K562 (cell line): ENCODE results near the gene C12orf43. TPM values are rescaled to one million over a fixed set of nuclear protein-coding genes. Genes with fewer than 3 reads are reported as not detected.

Experiments used
- ATAC-seq: fragments of 200-7000 bp; cut with Tn5 transposase; 3 replicates; pipeline ENCODE4 v1.9.1; 2020; ENCODE audit warnings: moderate library complexity
- BruUV-seq: library from RNA; stranded (reverse); fragments of 400-500 nt; replicated peaks from 2 replicates; lab custom pipeline; 2021; lab: Mats Ljungman, UMichigan
- CTCF ChIA-PET: fragments of 300-600 bp; formaldehyde crosslinking; extraction: SDS; loops from one replicate; lab custom pipeline; 2021; ENCODE audit warnings: low intra/inter-chr PET ratio; lab: Yijun Ruan, JAX
- POLR2A ChIA-PET: fragments of 300-600, 350-650 bp; sonication (Branson Sonifier 250); formaldehyde crosslinking; extraction: SDS; loops from one replicate; lab custom pipeline; 2021; ENCODE audit warnings: antibody characterized with exemption, inconsistent platforms; lab: Yijun Ruan, JAX
- DNase-seq, 4 experiments: peaks; one replicate each; pipeline versions ENCODE4 v3.0.0 to v3.0.0-alpha.2; 2011 to 2018; ENCODE audit warnings: low spot score in 3 of 4, mixed read lengths in 3 of 4; ENCODE audit errors: extremely low read depth in 1 of 4
- FAIRE-seq: peaks from 2 replicates; lab custom pipeline; 2011; peaks lifted over from hg19 to GRCh38; lab: Jason Lieb, UNC
- H2AFZ ChIP-seq: 2 replicates; pipeline ENCODE4 v1.6.0; 2011; ENCODE audit warnings: low read depth, low read length, control low read depth, inconsistent platforms
- H3K27ac ChIP-seq: fragments of 200-600 bp; 3 replicates; pipeline ENCODE4 v1.8.0; 2011; ENCODE audit warnings: low read depth, mild to moderate bottlenecking, control low read depth, inconsistent platforms, low read length, moderate library complexity, mixed read lengths; ENCODE audit errors: extremely low read depth
- H3K27me3 ChIP-seq, 2 experiments: fragments of 300-600 bp in 1 of 2; 2 replicates in 1 of 2; 3 replicates in 1 of 2; pipeline versions ENCODE4 v1.6.0 to v1.8.0; 2011; ENCODE audit warnings: inconsistent platforms in 2 of 2, low read length in 2 of 2, mild to moderate bottlenecking in 1 of 2, mixed read lengths in 1 of 2, moderate library complexity in 1 of 2; ENCODE audit not compliant: control insufficient read depth in 2 of 2, insufficient read depth in 2 of 2
- H3K36me3 ChIP-seq: fragments of 300-600 bp; 3 replicates; pipeline ENCODE4 v1.8.0; 2011; ENCODE audit warnings: mild to moderate bottlenecking, low read length, inconsistent platforms; ENCODE audit not compliant: control insufficient read depth, insufficient read depth
- H3K4me1 ChIP-seq, 2 experiments: fragments of 200-600 bp in 1 of 2; replicated peaks in 1 of 2; 2 replicates in 1 of 2; 3 replicates in 1 of 2; pipeline versions ENCODE4 v1.5.1 to v1.8.0; 2011; ENCODE audit warnings: inconsistent platforms in 2 of 2, low read length in 2 of 2, mild to moderate bottlenecking in 1 of 2, mixed read lengths in 1 of 2, moderate library complexity in 1 of 2; ENCODE audit not compliant: control insufficient read depth in 2 of 2, insufficient read depth in 2 of 2
- H3K4me2 ChIP-seq: 2 replicates; pipeline ENCODE4 v1.6.1; 2011; ENCODE audit warnings: low read length, control low read depth, inconsistent platforms, mixed read lengths; ENCODE audit not compliant: insufficient read depth
- H3K4me3 ChIP-seq: fragments of 200-600 bp; sonication (generic), shearing (Covaris generic); 2 replicates; pipeline ENCODE4 v1.5.1; 2016; ENCODE audit warnings: control low read depth, inconsistent platforms
- H3K79me2 ChIP-seq: fragments of 200-600 bp; 3 replicates; pipeline ENCODE4 v1.8.0; 2011; ENCODE audit warnings: low read length, inconsistent platforms; ENCODE audit not compliant: control insufficient read depth, insufficient read depth
- H3K9ac ChIP-seq, 2 experiments: 2 replicates each; pipeline versions ENCODE4 v1.6.0 to v1.6.1; 2011; ENCODE audit warnings: low read depth in 2 of 2, low read length in 2 of 2, control low read depth in 1 of 2, inconsistent platforms in 1 of 2, mild to moderate bottlenecking in 1 of 2, mixed read lengths in 1 of 2; ENCODE audit not compliant: insufficient read depth in 1 of 2
- H3K9me1 ChIP-seq: one replicate; pipeline ENCODE4 v1.6.0; 2011; ENCODE audit warnings: inconsistent platforms, mild to moderate bottlenecking, low read length, moderate library complexity; ENCODE audit not compliant: control insufficient read depth, insufficient read depth
- H3K9me3 ChIP-seq: replicated peaks from 2 replicates; pipeline ENCODE4 v1.5.1; 2011; ENCODE audit warnings: low read depth, low read length, inconsistent platforms; ENCODE audit not compliant: control insufficient read depth, insufficient read depth
- H4K20me1 ChIP-seq: replicated peaks from 2 replicates; pipeline ENCODE4 v1.6.1; 2011; ENCODE audit warnings: low read length, inconsistent platforms, mixed read lengths; ENCODE audit not compliant: control insufficient read depth, insufficient read depth
- ARID1B ChIP-seq: fragments of 450-650 bp; IDR thresholded peaks from 2 replicates; pipeline ENCODE4 v1.6.1; 2016; ENCODE audit warnings: antibody characterized with exemption, mild to moderate bottlenecking, inconsistent platforms
- CEBPB ChIP-seq: fragments of 450-650 bp; IDR thresholded peaks from 2 replicates; pipeline ENCODE4 v1.6.1; 2016; ENCODE audit warnings: missing genetic modification characterization, missing compliant biosample characterization
- CEBPG ChIP-seq, 3 experiments: fragments of 200-800 bp in 1 of 3; sonication (Bioruptor generic) in 1 of 3; sonication (generic) in 1 of 3; formaldehyde crosslinking in 1 of 3; IDR thresholded peaks in 2 of 3; conservative IDR thresholded peaks in 1 of 3; 2 replicates each; pipeline versions ENCODE4 v1.6.1 to v1.8.0; 2016 to 2022; ENCODE audit warnings: missing compliant biosample characterization in 2 of 3, missing genetic modification characterization in 2 of 3, mild to moderate bottlenecking in 1 of 3, missing genetic modification reagents in 1 of 3
- CREM ChIP-seq: IDR thresholded peaks from 2 replicates; pipeline ENCODE4 v1.6.1; 2014; ENCODE audit warnings: antibody characterized with exemption, low read depth
- CXXC5 ChIP-seq: fragments of 250-450 bp; sonication (Bioruptor Pico); IDR thresholded peaks from 2 replicates; pipeline ENCODE4 v1.8.0; 2022; ENCODE audit warnings: inconsistent platforms, mild to moderate bottlenecking, moderate library complexity
- ETV1 ChIP-seq: fragments of 450-650 bp; conservative IDR thresholded peaks from 2 replicates; pipeline ENCODE4 v1.6.1; 2016; ENCODE audit warnings: missing genetic modification characterization, control low read depth, low read depth, missing compliant biosample characterization
- FOXK1 ChIP-seq: sonication (generic); formaldehyde crosslinking; IDR thresholded peaks from 2 replicates; pipeline ENCODE4 v1.8.0; 2022; ENCODE audit warnings: missing genetic modification reagents, mild to moderate bottlenecking, borderline replicate concordance
- HDAC2 ChIP-seq: fragments of 450-650 bp; IDR thresholded peaks from 2 replicates; pipeline ENCODE4 v1.6.1; 2016; ENCODE audit warnings: mild to moderate bottlenecking
- IRF9 ChIP-seq: fragments of 450-650 bp; IDR thresholded peaks from 2 replicates; pipeline ENCODE4 v1.6.1; 2016; ENCODE audit warnings: missing biosample characterization, missing genetic modification characterization
- MBD1 ChIP-seq: fragments of 250-450 bp; sonication (Bioruptor Pico); IDR thresholded peaks from 2 replicates; pipeline ENCODE4 v1.8.0; 2022; ENCODE audit warnings: inconsistent platforms
- MTA3 ChIP-seq: fragments of 450-650 bp; formaldehyde crosslinking; IDR thresholded peaks from 2 replicates; pipeline ENCODE4 v1.6.1; 2017; ENCODE audit warnings: mild to moderate bottlenecking, borderline replicate concordance
- RAD21 ChIP-seq, 2 experiments: fragments of 250-450 bp in 1 of 2; fragments of 450-650 bp in 1 of 2; sonication (Bioruptor Pico) in 1 of 2; formaldehyde crosslinking in 1 of 2; IDR thresholded peaks in 1 of 2; conservative IDR thresholded peaks in 1 of 2; 2 replicates each; pipeline versions ENCODE4 v1.4.0 to v1.8.0; 2020 to 2022; ENCODE audit warnings: mild to moderate bottlenecking in 2 of 2, moderate library complexity in 1 of 2
- SOX6 ChIP-seq: fragments of 450-650 bp; IDR thresholded peaks from 2 replicates; pipeline ENCODE4 v1.6.1; 2014; ENCODE audit warnings: mild to moderate bottlenecking
- TFAP4 ChIP-seq: sonication (generic); formaldehyde crosslinking; IDR thresholded peaks from 2 replicates; pipeline ENCODE4 v1.8.0; 2022; ENCODE audit warnings: missing genetic modification reagents, mild to moderate bottlenecking, moderate library complexity, borderline replicate concordance
- THRB ChIP-seq: fragments of 450-650 bp; formaldehyde crosslinking; conservative IDR thresholded peaks from 2 replicates; pipeline ENCODE4 v1.4.0; 2022; ENCODE audit warnings: mild to moderate bottlenecking, missing genetic modification characterization
- WGBS: fragments of 100-300 bp; shearing (Covaris generic); methylation state at CpG from one replicate; pipeline ENCODE4 v1.1.6; 2016; ENCODE audit warnings: low coverage, mixed read lengths; ENCODE audit not compliant: insufficient coverage; ENCODE audit errors: missing lambda C conversion rate; 5-methylcytosine and 5-hydroxymethylcytosine counted together
- in situ Hi-C: fragments of 300-500 bp; cut with MboI; formaldehyde crosslinking; loops from 4 replicates; pipeline ENCODE4 v1.15.0; 2018; ENCODE audit warnings: inconsistent platforms, mixed read lengths
- intact Hi-C: fragments of 100-400 bp; cut with micrococcal nuclease; formaldehyde crosslinking; loops from 2 replicates; pipeline ENCODE4 v1.14.2; 2022
- polyA plus RNA-seq, 8 experiments: library from polyadenylated mRNA; depleted of rRNA in 4 of 8; stranded (reverse) in 5 of 8; unstranded in 3 of 8; fragments of >200 nt; fragmentation: Nextera tagmentation in 2 of 8; fragmentation: Illumina TruSeq in 1 of 8; extraction: Ambion mirVana in 2 of 8; extraction: Trizol in 1 of 8; gene quantifications; 2 replicates each; pipeline versions ENCODE4 v1.2.1 to v1.2.3, GENCODE V29; 2011 to 2014; ENCODE audit warnings: inconsistent platforms in 1 of 8, missing spikeins in 1 of 8
- total RNA-seq, 7 experiments: library from RNA; depleted of rRNA in 6 of 7; stranded (reverse); fragments of >200 nt in 6 of 7; fragmentation: Illumina TruSeq in 2 of 7; extraction: Trizol in 2 of 7; gene quantifications; 2 replicates each; pipeline versions ENCODE4 v1.2.1 to v1.2.3, GENCODE V29; 2011 to 2021; ENCODE audit warnings: low replicate concordance in 1 of 7

The C12orf43 gene
- total and polyA plus RNA-seq, 9 of the 15 experiments (the other 6 are each of a cell fraction or from before 2014, with no cell fraction given), result 4.3 to 22.2 (median 16.8) TPM

GRCh38 chr12:121026274-121027045, 10.2 kb upstream of the C12orf43 start:
- Histone ChIP-seq H3K9me1 (no peaks in the 10 kb centered on the region), H2AFZ (no peak overlapping the region), H4K20me1 (no peaks in the 10 kb centered on the region), H3K79me2 (no peaks in the 10 kb centered on the region), H3K36me3 (no peaks in the 10 kb centered on the region), H3K27ac (no peak overlapping the region), H3K4me1 (peaks cover 4 to 11% of the 10 kb centered on the region in 2 experiments; a peak in 4 of 5 replicates), H3K9me3 (no peaks in the 10 kb centered on the region), H3K27me3 (peaks cover 8% of the 10 kb centered on the region in 2 experiments; a peak in 3 of 5 replicates), H3K4me3 (no peak overlapping the region), H3K9ac (no peak overlapping the region), H3K4me2 (no peak overlapping the region; the same call in 1 of the 2 replicates)
- BruUV-seq, result no TSS peak
- intact Hi-C loops, result no loop called here
- DNase-seq, result peak; percentile 38 to 51 (median 46)
- in situ Hi-C loops, result no loop called here
- peak; percentile 96 for ATAC-seq
- WGBS, result 13% methylated on average over 8 of the region's 10 CpGs
- CTCF ChIA-PET, result no interaction called here
- peak; percentile 71 for FAIRE-seq
- POLR2A ChIA-PET, result interaction anchor here (1.0 kb wide), 1 partner anchor 10 kb away, joined by 3 read pairs; the partner anchor contains the start of gene C12orf43
- TF ChIP-seq MBD1 (CRISPR knock-in tag), result no peak
- TF ChIP-seq RAD21 (CRISPR knock-in tag; conservative IDR thresholded peaks at IDR 0.05 in 1 of 2, IDR thresholded peaks at IDR 0.05 in 1 of 2), result peak; percentile 13 to 14; a peak in 2 of 4 replicates
- TF ChIP-seq ARID1B, result peak; percentile 48
- peak; percentile 73 for TF ChIP-seq CEBPG (CRISPR knock-in tag; IDR thresholded peaks at IDR 0.05)
- peak; percentile 78 to 95 for TF ChIP-seq CEBPG (tag; conservative IDR thresholded peaks at IDR 0.05 in 1 of 2, IDR thresholded peaks at IDR 0.05 in 1 of 2)
- peak; percentile 98 for TF ChIP-seq CEBPB (tag)
- TF ChIP-seq MTA3, result peak; percentile 47; the same call in 1 of the 2 replicates
- TF ChIP-seq HDAC2, result peak; percentile 41; the same call in 1 of the 2 replicates
- peak; percentile 16; the same call in 1 of the 2 replicates for TF ChIP-seq CREM
- TF ChIP-seq TFAP4 (CRISPR knock-in tag), result peak; percentile 34; the same call in 1 of the 2 replicates
- 0 out of 2 replicates have a peak, but pooled peaks have one; percentile 8 for TF ChIP-seq THRB
- no peak for TF ChIP-seq FOXK1 (CRISPR knock-in tag)
- TF ChIP-seq SOX6, result peak; percentile 87
- 0 out of 2 replicates have a peak, but pooled peaks have one; percentile 6 for TF ChIP-seq CXXC5 (CRISPR knock-in tag)
- TF ChIP-seq IRF9 (tag), result peak; percentile 73
- TF ChIP-seq ETV1, result 0 out of 2 replicates have a peak, but pooled peaks have one; percentile 17
